Dedifferentiated amniotic fluid mesenchymal stem cell (primary cell): ENCODE data around the gene FSTL1.
"Not testable (repeated sequence)": the region's sequence is repeated elsewhere in the genome, so short reads cannot be mapped to it uniquely, and the experiment has no call there.

Source experiments
- DNase-seq: peaks from one replicate; pipeline ENCODE4 v3.0.0-alpha.2; 2016; ENCODE audit errors: extremely low spot score

The FSTL1 gene

GRCh38 chr3:120418446-120418845 is 32.3 kb downstream of the FSTL1 start:
- DNase-seq, result no peak

- DNase-seq, result peak; percentile 99
These were observed 33.4 kb downstream of the FSTL1 start for GRCh38 chr3:120417272-120417911.

- DNase-seq, result no peak
These were observed 33.9 kb downstream of the FSTL1 start for GRCh38 chr3:120416868-120417267.

- DNase-seq, result no peak
These were observed 35.0 kb downstream of the FSTL1 start for GRCh38 chr3:120415756-120416155.

GRCh38 chr3:120410541-120410940 is 40.3 kb downstream of the FSTL1 start:
- no peak for DNase-seq

- DNase-seq, result no peak
These were observed 40.7 kb downstream of the FSTL1 start for GRCh38 chr3:120410116-120410515.

GRCh38 chr3:120407508-120408287 is 43.1 kb downstream of the FSTL1 start:
- no peak for DNase-seq

- no peak for DNase-seq
These were observed 45.9 kb downstream of the FSTL1 start for GRCh38 chr3:120404876-120405275.

GRCh38 chr3:120402257-120402656 is 48.5 kb downstream of the FSTL1 start:
- no peak for DNase-seq

GRCh38 chr3:120399372-120399771 is 51.4 kb downstream of the FSTL1 start:
- no peak for DNase-seq

GRCh38 chr3:120396469-120396868 is 54.3 kb downstream of the FSTL1 start:
- DNase-seq, result no peak

- no peak for DNase-seq
These were observed 56.4 kb downstream of the FSTL1 start for GRCh38 chr3:120394347-120394746.

GRCh38 chr3:120393761-120394160 is 57.0 kb downstream of the FSTL1 start:
- DNase-seq, result no peak

- DNase-seq, result no peak
These were observed 57.5 kb downstream of the FSTL1 start for GRCh38 chr3:120393243-120393642.

GRCh38 chr3:120382941-120383447 is 67.8 kb downstream of the FSTL1 start:
- DNase-seq, result no peak

GRCh38 chr3:120381503-120381902 is 69.3 kb downstream of the FSTL1 start:
- DNase-seq, result no peak

GRCh38 chr3:120377948-120378347 is 72.8 kb downstream of the FSTL1 start:
- DNase-seq, result not testable (repeated sequence)

GRCh38 chr3:120370463-120370862 is 80.3 kb downstream of the FSTL1 start:
- DNase-seq, result no peak

- no peak for DNase-seq
These were observed 81.7 kb downstream of the FSTL1 start for GRCh38 chr3:120369037-120369467.

- no peak for DNase-seq
These were observed 82.6 kb downstream of the FSTL1 start for GRCh38 chr3:120368172-120368571.

GRCh38 chr3:120364821-120365220 is 86.0 kb downstream of the FSTL1 start:
- peak; percentile 33 for DNase-seq

- DNase-seq, result no peak
These were observed 86.7 kb downstream of the FSTL1 start for GRCh38 chr3:120364101-120364500.

GRCh38 chr3:120357807-120358206 is 93.0 kb downstream of the FSTL1 start:
- no peak for DNase-seq
